ENCODE results near the gene EVA1A.

The EVA1A gene

DNA sequence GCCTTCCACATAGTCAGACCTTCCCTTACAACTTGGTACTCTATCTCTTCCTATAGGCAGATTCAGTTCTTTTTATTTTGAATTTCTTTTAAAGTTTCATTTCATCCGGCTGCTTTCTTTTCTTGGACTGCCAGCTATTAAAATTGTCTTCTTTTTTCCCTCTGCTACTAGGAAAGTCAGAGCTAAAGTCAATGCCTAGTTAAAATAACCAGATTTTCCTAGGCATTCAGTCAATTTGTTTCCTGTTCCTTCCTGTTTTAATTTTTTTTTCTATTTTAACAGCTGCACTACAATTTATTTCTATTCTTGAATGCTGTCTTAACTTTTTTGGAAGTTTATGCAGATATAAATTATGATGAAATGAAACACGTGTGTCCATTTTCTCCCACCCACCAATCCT, 84.8 kb downstream of the EVA1A start:
- Histone ChIP-seq H3K9me3 (ENCODE audit: control insufficient read depth, low read length) (no peaks in the 10 kb centered on the region), H3K9ac (ENCODE audit: low read length) (no peak overlapping the region), H3K27me3 (ENCODE audit: control insufficient read depth, insufficient read depth, low read length) (no peaks in the 10 kb centered on the region), H3K36me3 (ENCODE audit: control insufficient read depth, insufficient read depth, low read length) (no peaks in the 10 kb centered on the region), H3K4me1 (ENCODE audit: control insufficient read depth, insufficient read depth, low read length) (no peaks in the 10 kb centered on the region), H3K4me3 (ENCODE audit: low read length) (no peak overlapping the region)

DNA sequence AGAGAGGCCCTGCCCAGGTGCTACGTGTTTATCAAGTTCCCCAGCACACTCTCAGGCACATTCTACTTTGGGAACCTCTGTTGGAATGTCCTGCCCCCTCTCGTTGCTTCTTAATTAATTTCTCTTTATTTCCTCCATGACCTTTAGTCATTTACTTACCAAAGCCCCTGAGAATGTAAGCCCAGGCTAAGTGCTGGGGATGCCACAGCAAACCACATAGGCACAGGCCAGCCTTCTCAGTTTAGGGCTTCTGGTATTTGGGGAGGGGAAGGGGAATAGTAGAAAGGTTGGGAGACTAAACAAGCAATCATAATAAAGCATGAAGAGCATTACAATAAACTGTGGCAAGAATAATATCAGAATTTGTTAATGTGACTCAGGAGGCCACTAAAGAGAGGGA, 85.7 kb downstream of the EVA1A start:
- Histone ChIP-seq H3K9me3 (ENCODE audit: control insufficient read depth, low read length) (no peaks in the 10 kb centered on the region), H3K9ac (ENCODE audit: low read length) (no peak overlapping the region), H3K27me3 (ENCODE audit: control insufficient read depth, insufficient read depth, low read length) (no peaks in the 10 kb centered on the region), H3K36me3 (ENCODE audit: control insufficient read depth, insufficient read depth, low read length) (no peaks in the 10 kb centered on the region), H3K4me3 (ENCODE audit: low read length) (no peak overlapping the region), H3K4me1 (ENCODE audit: control insufficient read depth, insufficient read depth, low read length) (no peaks in the 10 kb centered on the region)

DNA sequence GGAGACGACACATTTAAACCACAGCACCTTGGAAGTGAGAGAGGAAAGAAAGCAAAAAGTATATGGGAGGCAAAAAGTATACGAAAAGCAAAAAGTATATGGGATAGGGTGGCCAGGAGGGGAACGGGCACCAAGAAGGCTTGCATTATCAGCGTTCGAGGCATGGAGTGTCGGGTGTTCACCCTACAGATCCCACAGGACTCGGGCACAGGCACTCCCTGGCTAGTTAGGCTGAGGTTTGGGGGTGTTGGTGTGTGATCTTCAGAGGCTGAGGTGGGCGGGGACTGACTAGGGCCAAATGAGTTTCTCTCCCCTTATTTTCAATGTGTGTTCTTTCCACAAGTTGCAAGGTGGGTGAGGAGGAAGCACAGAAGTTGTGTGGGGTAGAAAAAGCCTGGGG, 86.6 kb downstream of the EVA1A start:
- no peaks in the 10 kb centered on the region for H3K9me3 ChIP-seq (ENCODE audit: control insufficient read depth, low read length)
- no peaks in the 10 kb centered on the region for H3K4me1 ChIP-seq (ENCODE audit: control insufficient read depth, insufficient read depth, low read length)
- H3K27me3 ChIP-seq (ENCODE audit: control insufficient read depth, insufficient read depth, low read length), result no peaks in the 10 kb centered on the region
- H3K36me3 ChIP-seq (ENCODE audit: control insufficient read depth, insufficient read depth, low read length), result no peaks in the 10 kb centered on the region
- H3K9ac ChIP-seq (ENCODE audit: low read length), result no peak overlapping the region
- no peak overlapping the region for H3K4me3 ChIP-seq (ENCODE audit: low read length)

DNA sequence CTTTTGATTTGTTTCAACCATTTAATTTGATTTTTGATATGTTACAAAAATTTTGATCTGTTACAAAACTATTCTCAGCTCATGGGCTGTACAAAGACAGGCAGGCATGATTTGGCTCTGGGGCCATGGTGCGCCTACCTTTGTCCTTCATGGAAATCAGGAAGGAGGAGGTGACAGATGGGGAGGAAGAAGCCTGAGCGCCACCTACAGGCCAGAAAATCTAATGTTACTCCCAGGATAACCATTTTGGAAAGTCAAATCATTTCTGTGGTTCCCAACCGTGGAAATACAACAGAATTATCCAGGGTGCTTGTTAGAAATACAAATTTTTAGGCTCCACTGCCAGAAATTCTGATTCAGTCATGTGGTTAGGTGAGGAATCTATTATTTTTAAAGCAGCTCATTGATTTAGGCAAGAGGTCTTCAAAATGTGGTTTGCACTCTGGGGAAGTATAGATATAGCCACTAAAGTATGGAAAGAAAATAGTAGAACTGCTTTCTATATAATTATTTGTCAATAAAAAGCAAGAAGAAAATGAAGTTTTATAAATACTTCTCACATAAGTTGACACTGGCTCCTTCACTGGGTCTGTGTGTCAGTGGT, 93.9 kb downstream of the EVA1A start:
- no peaks in the 10 kb centered on the region for H3K9me3 ChIP-seq (ENCODE audit: control insufficient read depth, low read length)
- H3K9ac ChIP-seq (ENCODE audit: low read length), result no peak overlapping the region
- no peaks in the 10 kb centered on the region for H3K4me1 ChIP-seq (ENCODE audit: control insufficient read depth, insufficient read depth, low read length)
- H3K4me3 ChIP-seq (ENCODE audit: low read length), result no peak overlapping the region
- no peaks in the 10 kb centered on the region for H3K36me3 ChIP-seq (ENCODE audit: control insufficient read depth, insufficient read depth, low read length)
- no peaks in the 10 kb centered on the region for H3K27me3 ChIP-seq (ENCODE audit: control insufficient read depth, insufficient read depth, low read length)

DNA sequence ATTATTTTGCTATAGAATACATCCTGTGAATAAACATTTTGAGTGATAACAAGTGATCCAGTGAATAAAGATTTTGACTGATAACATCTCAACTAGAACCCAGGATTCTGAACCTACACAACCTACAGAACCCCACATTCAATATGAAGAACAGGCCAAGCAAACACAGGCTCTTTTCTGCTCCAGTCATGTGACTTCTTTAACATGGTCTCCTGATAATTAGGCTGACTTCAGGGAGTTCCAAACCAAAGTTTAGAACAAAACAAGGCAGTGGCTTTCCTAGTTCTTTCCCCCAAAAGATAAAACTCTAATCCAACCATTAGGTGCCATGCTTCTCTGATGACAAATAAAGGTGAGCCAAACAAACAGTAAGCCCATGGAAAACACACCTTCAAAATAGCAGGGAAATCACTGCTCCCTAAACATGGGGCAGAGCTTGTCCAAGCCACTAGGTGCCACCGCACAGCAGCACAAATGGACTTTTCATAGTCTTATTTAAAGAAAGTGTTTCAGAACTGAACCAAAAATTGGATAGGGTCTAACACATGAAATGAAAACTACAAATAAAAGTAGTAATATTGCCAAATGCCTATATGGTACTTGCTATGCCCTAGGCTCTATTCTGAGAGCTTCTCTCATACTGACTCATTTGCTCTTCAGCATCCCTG, 95.3 kb downstream of the EVA1A start:
- Histone ChIP-seq H3K36me3 (ENCODE audit: control insufficient read depth, insufficient read depth, low read length) (no peaks in the 10 kb centered on the region), H3K4me1 (ENCODE audit: control insufficient read depth, insufficient read depth, low read length) (no peaks in the 10 kb centered on the region), H3K9ac (ENCODE audit: low read length) (no peak overlapping the region), H3K4me3 (ENCODE audit: low read length) (no peak overlapping the region), H3K9me3 (ENCODE audit: control insufficient read depth, low read length) (no peaks in the 10 kb centered on the region), H3K27me3 (ENCODE audit: control insufficient read depth, insufficient read depth, low read length) (no peaks in the 10 kb centered on the region)

DNA sequence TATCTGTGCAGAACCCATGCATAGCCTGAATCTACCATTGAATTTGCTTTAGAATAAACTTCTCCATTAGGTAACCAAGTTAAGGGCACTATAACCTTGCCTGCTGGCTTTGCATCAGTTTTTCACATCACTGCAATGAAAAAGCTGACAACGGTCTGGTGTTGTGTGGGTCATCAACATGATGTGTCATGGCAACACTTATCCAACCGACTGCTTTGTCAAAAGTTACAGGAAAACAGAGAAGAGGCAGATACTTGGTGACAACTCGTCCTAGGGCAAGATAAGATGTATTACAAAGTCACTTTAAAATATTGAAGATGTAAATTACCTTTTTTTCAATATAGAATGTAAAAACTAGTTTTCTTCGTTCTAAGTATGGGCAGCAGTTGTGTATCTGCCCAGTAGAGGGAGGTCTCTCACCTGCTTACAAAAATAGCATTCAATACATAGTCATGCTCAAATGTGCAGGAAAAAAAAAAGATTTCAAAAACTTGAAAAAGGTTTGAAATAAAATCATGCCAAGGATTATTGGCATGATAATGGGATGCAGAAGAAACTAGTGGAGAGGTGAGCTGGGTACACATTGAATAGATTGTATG, 96.3 kb downstream of the EVA1A start:
- Histone ChIP-seq H3K9me3 (ENCODE audit: control insufficient read depth, low read length) (no peaks in the 10 kb centered on the region), H3K4me3 (ENCODE audit: low read length) (no peak overlapping the region), H3K4me1 (ENCODE audit: control insufficient read depth, insufficient read depth, low read length) (no peaks in the 10 kb centered on the region), H3K9ac (ENCODE audit: low read length) (no peak overlapping the region), H3K27me3 (ENCODE audit: control insufficient read depth, insufficient read depth, low read length) (no peaks in the 10 kb centered on the region), H3K36me3 (ENCODE audit: control insufficient read depth, insufficient read depth, low read length) (no peaks in the 10 kb centered on the region)

DNA sequence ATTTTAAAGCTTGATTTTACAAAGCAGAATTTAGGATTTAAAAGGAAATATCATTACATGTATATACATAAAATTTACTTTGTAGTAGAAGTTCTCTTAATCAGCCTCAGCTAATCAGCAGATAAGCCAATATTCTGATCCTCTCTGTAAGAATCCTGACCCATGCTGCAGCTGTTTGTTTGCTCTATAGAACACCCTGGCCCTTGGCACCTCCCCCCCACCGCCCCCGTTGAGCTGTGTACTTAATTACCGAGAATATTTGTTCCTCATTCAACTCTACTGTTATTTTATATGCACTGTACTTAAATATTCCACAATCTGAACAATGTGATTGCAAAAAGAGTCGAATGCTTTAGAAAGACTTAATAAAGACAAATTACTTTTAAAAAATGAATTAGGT, 98.0 kb downstream of the EVA1A start:
- Histone ChIP-seq H3K4me1 (ENCODE audit: control insufficient read depth, insufficient read depth, low read length) (no peaks in the 10 kb centered on the region), H3K4me3 (ENCODE audit: low read length) (no peak overlapping the region), H3K36me3 (ENCODE audit: control insufficient read depth, insufficient read depth, low read length) (no peaks in the 10 kb centered on the region), H3K9ac (ENCODE audit: low read length) (no peak overlapping the region), H3K9me3 (ENCODE audit: control insufficient read depth, low read length) (no peaks in the 10 kb centered on the region), H3K27me3 (ENCODE audit: control insufficient read depth, insufficient read depth, low read length) (no peaks in the 10 kb centered on the region)

DNA sequence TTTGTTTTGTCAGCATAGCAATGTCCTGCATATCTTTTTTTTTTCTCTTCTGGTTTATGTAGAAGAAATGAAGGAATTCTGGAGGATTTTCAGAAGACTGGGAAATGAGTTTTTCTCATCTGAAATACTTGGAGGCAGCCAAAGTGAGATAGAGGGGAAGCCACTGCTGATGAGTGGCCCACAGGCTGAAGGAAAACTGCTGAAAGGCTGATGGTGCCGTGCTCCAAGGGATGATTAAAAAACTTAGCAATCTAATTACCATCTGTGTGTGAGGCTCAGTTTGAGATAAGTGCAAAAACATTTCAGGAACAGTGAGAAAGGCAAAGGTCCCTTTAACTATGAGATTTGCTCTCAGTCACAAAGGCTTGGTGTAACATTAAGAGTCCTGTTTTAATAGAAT, 98.5 kb downstream of the EVA1A start:
- Histone ChIP-seq H3K4me1 (ENCODE audit: control insufficient read depth, insufficient read depth, low read length) (no peaks in the 10 kb centered on the region), H3K9ac (ENCODE audit: low read length) (no peak overlapping the region), H3K9me3 (ENCODE audit: control insufficient read depth, low read length) (no peaks in the 10 kb centered on the region), H3K4me3 (ENCODE audit: low read length) (no peak overlapping the region), H3K27me3 (ENCODE audit: control insufficient read depth, insufficient read depth, low read length) (no peaks in the 10 kb centered on the region), H3K36me3 (ENCODE audit: control insufficient read depth, insufficient read depth, low read length) (no peaks in the 10 kb centered on the region)

DNA sequence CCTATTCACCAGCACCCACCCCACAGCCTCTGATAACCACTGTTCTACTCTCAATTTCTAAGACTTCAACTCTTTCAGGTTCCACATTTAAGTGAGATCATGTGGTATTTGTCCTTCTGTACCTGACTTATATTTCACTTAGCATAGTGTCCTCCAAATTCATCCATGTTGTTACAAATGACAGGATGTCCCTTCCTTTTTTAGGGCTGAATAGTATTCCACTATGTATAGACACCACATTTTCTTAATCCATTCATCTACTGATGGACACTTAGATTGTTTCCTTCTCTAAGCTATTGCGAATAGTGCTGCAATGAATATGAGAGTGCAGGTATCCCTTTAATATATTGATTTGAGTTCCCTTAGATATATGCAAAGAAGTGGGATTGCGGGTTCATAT, 100.1 kb downstream of the EVA1A start:
- no peaks in the 10 kb centered on the region for H3K36me3 ChIP-seq (ENCODE audit: control insufficient read depth, insufficient read depth, low read length)
- H3K27me3 ChIP-seq (ENCODE audit: control insufficient read depth, insufficient read depth, low read length), result no peaks in the 10 kb centered on the region
- no peaks in the 10 kb centered on the region for H3K4me1 ChIP-seq (ENCODE audit: control insufficient read depth, insufficient read depth, low read length)
- H3K9me3 ChIP-seq (ENCODE audit: control insufficient read depth, low read length), result no peaks in the 10 kb centered on the region
- no peak overlapping the region for H3K4me3 ChIP-seq (ENCODE audit: low read length)
- no peak overlapping the region for H3K9ac ChIP-seq (ENCODE audit: low read length)

DNA sequence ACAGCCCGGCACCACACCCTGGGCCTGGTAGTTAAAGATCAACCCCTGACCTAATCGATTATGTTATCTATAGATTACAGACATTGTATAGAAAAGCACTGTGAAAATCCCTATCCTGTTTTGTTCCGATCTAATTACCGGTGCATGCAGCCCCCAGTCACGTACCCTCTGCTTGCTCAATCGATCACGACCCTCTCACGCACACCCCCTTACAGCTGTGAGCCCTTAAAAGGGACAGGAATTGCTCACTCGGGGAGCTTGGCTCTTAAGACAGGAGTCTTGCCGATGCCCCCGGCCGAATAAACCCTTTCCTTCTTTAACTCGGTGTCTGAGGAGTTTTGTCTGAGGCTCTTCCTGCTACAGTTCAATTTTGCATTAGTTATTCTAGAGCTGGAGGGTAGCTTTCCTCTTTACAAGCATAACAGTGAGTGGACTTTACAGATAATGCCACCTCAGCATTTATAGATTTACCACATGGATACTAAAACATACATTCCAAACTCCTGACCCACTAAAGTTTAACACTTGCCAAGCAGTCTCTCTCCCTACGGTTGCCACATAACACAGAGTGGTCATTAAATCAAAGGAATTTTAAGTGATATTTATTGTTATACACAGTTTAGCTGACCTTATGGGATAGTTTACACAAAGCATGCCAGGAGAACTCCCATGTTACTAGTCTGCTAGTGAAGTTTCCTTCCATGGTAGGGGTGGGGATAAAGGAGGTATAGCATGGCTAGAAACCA, 101.0 kb downstream of the EVA1A start:
- Histone ChIP-seq H3K4me3 (ENCODE audit: low read length) (no peak overlapping the region), H3K36me3 (ENCODE audit: control insufficient read depth, insufficient read depth, low read length) (no peaks in the 10 kb centered on the region), H3K9ac (ENCODE audit: low read length) (no peak overlapping the region), H3K27me3 (ENCODE audit: control insufficient read depth, insufficient read depth, low read length) (no peaks in the 10 kb centered on the region), H3K9me3 (ENCODE audit: control insufficient read depth, low read length) (no peaks in the 10 kb centered on the region), H3K4me1 (ENCODE audit: control insufficient read depth, insufficient read depth, low read length) (no peaks in the 10 kb centered on the region)

DNA sequence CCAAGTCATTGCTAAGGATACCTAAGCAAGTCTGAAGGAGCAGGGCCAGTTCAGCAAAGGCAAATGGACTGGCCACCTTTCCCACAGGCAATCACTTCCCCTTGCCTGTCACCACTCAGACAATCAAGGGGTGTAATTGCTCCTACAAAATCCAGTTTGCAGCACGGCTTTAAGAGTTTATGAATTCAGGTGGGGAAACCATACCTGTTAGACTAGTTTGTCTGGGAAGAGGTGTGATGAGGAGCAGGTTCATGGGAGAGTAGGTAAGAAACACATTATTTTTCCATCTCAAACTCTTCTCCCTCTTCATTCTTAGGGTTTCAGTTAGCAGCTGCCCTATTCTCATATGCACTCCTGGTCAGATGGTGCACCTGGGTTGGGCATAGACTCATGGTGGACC, 102.5 kb downstream of the EVA1A start:
- Histone ChIP-seq H3K36me3 (ENCODE audit: control insufficient read depth, insufficient read depth, low read length) (no peaks in the 10 kb centered on the region), H3K9me3 (ENCODE audit: control insufficient read depth, low read length) (no peaks in the 10 kb centered on the region), H3K4me3 (ENCODE audit: low read length) (no peak overlapping the region), H3K9ac (ENCODE audit: low read length) (no peak overlapping the region), H3K4me1 (ENCODE audit: control insufficient read depth, insufficient read depth, low read length) (no peaks in the 10 kb centered on the region), H3K27me3 (ENCODE audit: control insufficient read depth, insufficient read depth, low read length) (no peaks in the 10 kb centered on the region)

DNA sequence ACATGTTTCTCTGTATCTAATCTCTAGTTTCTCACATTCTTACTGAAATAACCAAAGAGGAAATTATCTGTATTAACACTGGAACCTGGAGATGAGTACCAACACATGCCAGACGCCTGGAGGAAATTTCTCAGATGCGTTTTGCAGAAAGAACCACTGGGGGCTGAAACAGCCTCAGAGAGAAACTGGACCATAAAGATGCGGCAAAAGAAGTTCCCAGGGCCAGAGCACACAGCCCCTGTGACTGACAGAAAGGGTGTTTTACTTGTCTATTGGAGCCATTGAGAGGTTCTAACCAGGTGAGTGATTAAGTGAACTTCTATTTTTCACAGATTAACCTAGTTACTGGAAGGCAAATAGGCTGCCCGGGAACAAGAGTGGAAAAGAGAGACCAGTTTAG, 103.9 kb downstream of the EVA1A start:
- no peaks in the 10 kb centered on the region for H3K27me3 ChIP-seq (ENCODE audit: control insufficient read depth, insufficient read depth, low read length)
- H3K36me3 ChIP-seq (ENCODE audit: control insufficient read depth, insufficient read depth, low read length), result no peaks in the 10 kb centered on the region
- no peaks in the 10 kb centered on the region for H3K4me1 ChIP-seq (ENCODE audit: control insufficient read depth, insufficient read depth, low read length)
- no peak overlapping the region for H3K9ac ChIP-seq (ENCODE audit: low read length)
- no peak overlapping the region for H3K4me3 ChIP-seq (ENCODE audit: low read length)
- H3K9me3 ChIP-seq (ENCODE audit: control insufficient read depth, low read length), result no peaks in the 10 kb centered on the region
